GM12872 (cell line): ENCODE results near the gene PSMB3.

Experiments
- TF ChIP-seq, protein P1 (sequence below): IDR thresholded peaks from 3 replicates; pipeline ENCODE4 v1.5.1; 2011; ENCODE audit warnings: low read depth, mild to moderate bottlenecking, low read length, moderate library complexity; ENCODE audit not compliant: insufficient read depth

Gene PSMB3

GRCh38 chr17:38794221-38794620, 41.7 kb downstream of the PSMB3 start:
- TF ChIP-seq, protein P1, sequence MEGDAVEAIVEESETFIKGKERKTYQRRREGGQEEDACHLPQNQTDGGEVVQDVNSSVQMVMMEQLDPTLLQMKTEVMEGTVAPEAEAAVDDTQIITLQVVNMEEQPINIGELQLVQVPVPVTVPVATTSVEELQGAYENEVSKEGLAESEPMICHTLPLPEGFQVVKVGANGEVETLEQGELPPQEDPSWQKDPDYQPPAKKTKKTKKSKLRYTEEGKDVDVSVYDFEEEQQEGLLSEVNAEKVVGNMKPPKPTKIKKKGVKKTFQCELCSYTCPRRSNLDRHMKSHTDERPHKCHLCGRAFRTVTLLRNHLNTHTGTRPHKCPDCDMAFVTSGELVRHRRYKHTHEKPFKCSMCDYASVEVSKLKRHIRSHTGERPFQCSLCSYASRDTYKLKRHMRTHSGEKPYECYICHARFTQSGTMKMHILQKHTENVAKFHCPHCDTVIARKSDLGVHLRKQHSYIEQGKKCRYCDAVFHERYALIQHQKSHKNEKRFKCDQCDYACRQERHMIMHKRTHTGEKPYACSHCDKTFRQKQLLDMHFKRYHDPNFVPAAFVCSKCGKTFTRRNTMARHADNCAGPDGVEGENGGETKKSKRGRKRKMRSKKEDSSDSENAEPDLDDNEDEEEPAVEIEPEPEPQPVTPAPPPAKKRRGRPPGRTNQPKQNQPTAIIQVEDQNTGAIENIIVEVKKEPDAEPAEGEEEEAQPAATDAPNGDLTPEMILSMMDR: no peak

- TF ChIP-seq, protein P1: no peak
These were observed 44.1 kb downstream of the PSMB3 start for GRCh38 chr17:38796451-38797157.

- TF ChIP-seq, protein P1: no peak
These were observed 44.6 kb downstream of the PSMB3 start for GRCh38 chr17:38797158-38797490.

- TF ChIP-seq, protein P1: no peak
These were observed 45.3 kb downstream of the PSMB3 start for GRCh38 chr17:38797828-38798227.

DNA sequence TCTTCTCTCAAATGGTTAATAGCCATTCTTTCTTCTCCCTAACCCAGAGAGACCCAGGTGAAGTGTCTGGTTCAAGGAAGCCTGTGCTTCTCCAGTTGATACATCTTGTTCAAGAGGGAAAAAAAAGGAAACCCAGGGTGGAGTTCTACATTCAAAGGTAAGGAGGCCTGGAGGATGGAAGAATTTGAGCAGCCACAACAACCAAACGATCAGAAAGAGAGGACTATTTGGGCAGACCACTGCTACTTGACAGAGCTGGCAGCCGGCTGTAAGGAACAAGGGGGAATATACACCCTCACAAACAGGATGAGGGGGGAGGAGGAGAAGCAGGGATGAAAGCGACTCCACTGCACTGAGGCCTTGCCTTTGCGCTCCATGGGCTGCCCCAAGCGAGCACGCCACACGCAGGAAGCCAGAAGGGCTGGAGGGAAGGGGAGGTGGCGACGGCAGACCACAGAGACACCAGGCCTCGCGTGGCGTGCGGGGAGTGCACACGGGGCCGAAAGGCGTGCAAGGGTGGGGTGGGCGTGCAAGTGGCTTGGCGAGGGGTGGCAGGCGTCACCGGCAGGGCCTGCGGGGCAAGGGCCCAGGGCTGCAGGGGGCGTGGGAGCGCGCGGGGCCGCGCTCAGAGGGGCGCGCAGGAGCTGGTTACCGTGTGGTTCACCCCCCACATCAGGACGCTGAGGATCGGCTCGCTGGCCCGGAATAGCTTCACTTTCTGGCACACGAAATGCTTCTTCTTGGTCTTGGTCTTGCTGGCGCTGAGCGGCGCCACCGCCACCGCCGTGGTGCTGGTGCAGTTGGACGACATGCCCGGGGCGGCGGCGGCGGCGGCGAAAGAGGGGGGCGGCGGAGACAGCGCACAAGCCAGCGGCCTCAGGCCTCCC, 46.3 kb downstream of the PSMB3 start:
- TF ChIP-seq, protein P1: no peak

- TF ChIP-seq, protein P1: no peak
These were observed 47.1 kb downstream of the PSMB3 start, which contains the start of gene PIP4K2B for GRCh38 chr17:38799501-38800236. PIP4K2B (minus strand) TSS chr17:38799556; CDS start chr17:38799424, 132 bp downstream.

- TF ChIP-seq, protein P1: no peak
These were observed 47.8 kb downstream of the PSMB3 start for GRCh38 chr17:38800237-38800760.
